MM.1S (cell line): Measurements from ENCODE around the gene POSTN.

Experiments
- DNase-seq: peaks from one replicate; pipeline ENCODE4 v3.0.0-alpha.2; 2015
- H2AFZ ChIP-seq: fragments of 300-600 bp; sonication (generic); 2 replicates; pipeline ENCODE4 v1.6.0; 2016; ENCODE audit warnings: antibody characterized with exemption, low read length
- H3F3A ChIP-seq: fragments of 300-600 bp; sonication (generic); 2 replicates; pipeline ENCODE4 v1.6.1; 2016; ENCODE audit warnings: mild to moderate bottlenecking, antibody characterized with exemption, low read length, moderate library complexity, mixed read lengths; ENCODE audit not compliant: insufficient read depth
- H3K27ac ChIP-seq: fragments of 300-600 bp; sonication (generic); 2 replicates; pipeline ENCODE4 v1.5.1; 2016; ENCODE audit warnings: mild to moderate bottlenecking, low read length
- H3K27me3 ChIP-seq: fragments of 300-600 bp; sonication (generic); replicated peaks from 2 replicates; pipeline ENCODE4 v1.6.0; 2016; ENCODE audit warnings: low read length; ENCODE audit not compliant: insufficient read depth
- H3K36me3 ChIP-seq: fragments of 300-600 bp; sonication (generic); replicated peaks from 2 replicates; pipeline ENCODE4 v1.6.1; 2016; ENCODE audit warnings: mild to moderate bottlenecking, low read length, mixed read lengths; ENCODE audit not compliant: insufficient read depth
- H3K4me1 ChIP-seq: fragments of 300-600 bp; sonication (generic); 2 replicates; pipeline ENCODE4 v1.6.1; 2016; ENCODE audit warnings: low read length, mixed read lengths
- H3K4me2 ChIP-seq: fragments of 300-600 bp; sonication (generic); 2 replicates; pipeline ENCODE4 v1.6.0; 2016; ENCODE audit warnings: low read depth, low read length
- H3K4me3 ChIP-seq: fragments of 300-600 bp; sonication (generic); 2 replicates; pipeline ENCODE4 v1.5.1; 2016; ENCODE audit warnings: low read length, mixed read lengths
- H3K79me2 ChIP-seq: fragments of 300-600 bp; sonication (generic); 2 replicates; pipeline ENCODE4 v1.6.1; 2016; ENCODE audit warnings: mixed run types, low read length, mixed read lengths
- H3K9ac ChIP-seq: fragments of 300-600 bp; sonication (generic); 2 replicates; pipeline ENCODE4 v1.6.1; 2016; ENCODE audit warnings: low read length, mixed read lengths
- H3K9me2 ChIP-seq: fragments of 300-600 bp; sonication (generic); replicated peaks from 2 replicates; pipeline ENCODE4 v1.6.1; 2016; ENCODE audit warnings: mild to moderate bottlenecking, low read length, mixed read lengths; ENCODE audit not compliant: insufficient read depth
- H3K9me3 ChIP-seq: fragments of 300-600 bp; sonication (generic); replicated peaks from 2 replicates; pipeline ENCODE4 v1.6.1; 2016; ENCODE audit warnings: mild to moderate bottlenecking, low read length, mixed read lengths; ENCODE audit not compliant: insufficient read depth
- H4K20me1 ChIP-seq: fragments of 300-600 bp; sonication (generic); 2 replicates; pipeline ENCODE4 v1.6.1; 2016; ENCODE audit warnings: mild to moderate bottlenecking, low read length, moderate library complexity, mixed read lengths; ENCODE audit not compliant: insufficient read depth
- EZH2 ChIP-seq: fragments of 300-600 bp; sonication (generic); optimal IDR thresholded peaks from 2 replicates; pipeline ENCODE3; 2017; ENCODE audit warnings: low read depth, mild to moderate bottlenecking, antibody characterized with exemption, low read length, mixed read lengths
- EZH2phosphoT487 ChIP-seq: fragments of 300-600 bp; sonication (generic); IDR thresholded peaks from 2 replicates; pipeline ENCODE4 v1.6.1; 2018; ENCODE audit warnings: antibody characterized with exemption, low read length
- TF ChIP-seq, protein P1 (sequence below): fragments of 300-600 bp; sonication (generic); IDR thresholded peaks from 2 replicates; pipeline ENCODE4 v1.5.1; 2016; ENCODE audit warnings: antibody characterized with exemption, low read length, mixed read lengths

POSTN gene

DNA sequence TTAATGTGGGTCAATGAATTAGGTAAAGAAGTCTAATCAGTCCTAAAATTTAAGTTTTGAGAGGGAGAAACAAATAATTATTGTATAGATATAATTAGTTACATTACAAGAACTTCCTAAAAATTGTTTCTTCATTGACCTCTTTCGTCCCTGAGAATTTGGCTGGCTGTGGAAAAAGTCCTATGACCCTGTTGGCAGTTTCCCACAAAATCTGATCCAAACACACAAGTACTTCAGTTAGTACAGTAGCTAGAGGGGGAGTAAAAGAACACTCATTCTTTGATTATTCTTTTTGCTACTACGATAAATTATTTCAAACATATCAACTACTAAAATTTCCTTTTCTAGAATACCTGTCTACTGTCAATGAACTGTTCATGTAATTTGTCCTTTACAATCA, 11.3 kb downstream of the POSTN start:
- H3K9me3 ChIP-seq = no peaks in the 10 kb centered on the region
- H3K4me1 ChIP-seq = no peaks in the 10 kb centered on the region
- H3K36me3 ChIP-seq = no peaks in the 10 kb centered on the region
- H3K4me2 ChIP-seq = no peak overlapping the region
- no peak for DNase-seq
- H3K79me2 ChIP-seq = no peaks in the 10 kb centered on the region
- no peak overlapping the region for H3K9ac ChIP-seq
- H3K4me3 ChIP-seq = no peak overlapping the region
- H3F3A ChIP-seq = no peaks in the 10 kb centered on the region
- no peaks in the 10 kb centered on the region for H3K27me3 ChIP-seq
- no peaks in the 10 kb centered on the region for H3K9me2 ChIP-seq
- TF ChIP-seq, protein P1, sequence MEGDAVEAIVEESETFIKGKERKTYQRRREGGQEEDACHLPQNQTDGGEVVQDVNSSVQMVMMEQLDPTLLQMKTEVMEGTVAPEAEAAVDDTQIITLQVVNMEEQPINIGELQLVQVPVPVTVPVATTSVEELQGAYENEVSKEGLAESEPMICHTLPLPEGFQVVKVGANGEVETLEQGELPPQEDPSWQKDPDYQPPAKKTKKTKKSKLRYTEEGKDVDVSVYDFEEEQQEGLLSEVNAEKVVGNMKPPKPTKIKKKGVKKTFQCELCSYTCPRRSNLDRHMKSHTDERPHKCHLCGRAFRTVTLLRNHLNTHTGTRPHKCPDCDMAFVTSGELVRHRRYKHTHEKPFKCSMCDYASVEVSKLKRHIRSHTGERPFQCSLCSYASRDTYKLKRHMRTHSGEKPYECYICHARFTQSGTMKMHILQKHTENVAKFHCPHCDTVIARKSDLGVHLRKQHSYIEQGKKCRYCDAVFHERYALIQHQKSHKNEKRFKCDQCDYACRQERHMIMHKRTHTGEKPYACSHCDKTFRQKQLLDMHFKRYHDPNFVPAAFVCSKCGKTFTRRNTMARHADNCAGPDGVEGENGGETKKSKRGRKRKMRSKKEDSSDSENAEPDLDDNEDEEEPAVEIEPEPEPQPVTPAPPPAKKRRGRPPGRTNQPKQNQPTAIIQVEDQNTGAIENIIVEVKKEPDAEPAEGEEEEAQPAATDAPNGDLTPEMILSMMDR = no peak
- H4K20me1 ChIP-seq = no peaks in the 10 kb centered on the region
- no peak overlapping the region for H3K27ac ChIP-seq
- no peak overlapping the region for H2AFZ ChIP-seq

DNA sequence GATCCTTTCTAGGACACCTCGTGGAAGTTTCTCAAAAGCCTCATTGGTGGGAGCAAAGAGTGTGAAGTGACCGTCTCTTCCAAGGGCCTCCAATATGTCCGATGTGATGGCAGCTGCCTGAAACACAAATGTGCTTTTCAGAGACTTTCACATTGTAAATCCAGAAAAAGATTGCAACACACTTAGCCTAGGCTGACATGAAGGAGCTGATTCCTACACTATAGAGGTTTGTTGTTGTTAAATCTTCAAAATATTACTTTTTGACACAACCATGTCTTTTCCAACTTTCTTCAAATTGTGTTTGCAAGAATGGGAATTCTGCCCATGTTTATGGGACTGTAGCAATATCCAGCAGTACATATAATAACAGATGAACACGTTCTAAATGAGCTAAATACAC, 12.4 kb downstream of the POSTN start:
- Histone ChIP-seq H3K9me2 (no peaks in the 10 kb centered on the region), H4K20me1 (no peaks in the 10 kb centered on the region), H3K4me1 (no peaks in the 10 kb centered on the region), H3K9ac (no peak overlapping the region), H3K36me3 (no peaks in the 10 kb centered on the region), H3K27me3 (no peaks in the 10 kb centered on the region), H3F3A (no peaks in the 10 kb centered on the region), H3K4me2 (no peak overlapping the region), H3K9me3 (no peaks in the 10 kb centered on the region), H2AFZ (no peak overlapping the region), H3K79me2 (no peaks in the 10 kb centered on the region), H3K4me3 (no peak overlapping the region), H3K27ac (no peak overlapping the region)
- TF ChIP-seq, protein P1 = no peak
- TF ChIP-seq EZH2phosphoT487 (no peak), EZH2 (no peak)
- DNase-seq = no peak

GRCh38 chr13:37585541-37585940, 13.0 kb downstream of the POSTN start:
- H4K20me1 ChIP-seq = no peaks in the 10 kb centered on the region
- H3K4me2 ChIP-seq = no peak overlapping the region
- H3K4me3 ChIP-seq = no peak overlapping the region
- no peak overlapping the region for H3K9ac ChIP-seq
- H3K36me3 ChIP-seq = no peaks in the 10 kb centered on the region
- no peak overlapping the region for H3K27ac ChIP-seq
- no peak for DNase-seq
- H3K79me2 ChIP-seq = no peaks in the 10 kb centered on the region
- H3K9me3 ChIP-seq = no peaks in the 10 kb centered on the region
- H3F3A ChIP-seq = no peaks in the 10 kb centered on the region
- no peaks in the 10 kb centered on the region for H3K9me2 ChIP-seq
- H2AFZ ChIP-seq = no peak overlapping the region
- H3K27me3 ChIP-seq = no peaks in the 10 kb centered on the region
- no peaks in the 10 kb centered on the region for H3K4me1 ChIP-seq
- TF ChIP-seq EZH2 = no peak
- TF ChIP-seq EZH2phosphoT487 = no peak
- TF ChIP-seq, protein P1 = no peak

- DNase-seq = no peak
- no peak overlapping the region for H3K9ac ChIP-seq
Observed at GRCh38 chr13:37576601-37577000, 22.0 kb downstream of the POSTN start.

More at GRCh38 chr13:37576601-37577000, 22.0 kb downstream of the POSTN start:
- no peaks in the 10 kb centered on the region for H3F3A ChIP-seq
- no peak overlapping the region for H2AFZ ChIP-seq
- no peaks in the 10 kb centered on the region for H3K36me3 ChIP-seq
- H3K27me3 ChIP-seq = no peaks in the 10 kb centered on the region
- H3K79me2 ChIP-seq = no peaks in the 10 kb centered on the region
- H3K27ac ChIP-seq = no peak overlapping the region
- H3K4me2 ChIP-seq = no peak overlapping the region
- H3K9me2 ChIP-seq = no peaks in the 10 kb centered on the region
- H3K4me1 ChIP-seq = no peaks in the 10 kb centered on the region
- H3K9me3 ChIP-seq = no peaks in the 10 kb centered on the region
- TF ChIP-seq EZH2phosphoT487 (no peak), EZH2 (no peak)
- TF ChIP-seq, protein P1 = no peak
- H3K4me3 ChIP-seq = no peak overlapping the region
- H4K20me1 ChIP-seq = no peaks in the 10 kb centered on the region
